ENCODE results near the gene UBXN11. TPM values are rescaled to one million over a fixed set of nuclear protein-coding genes. Genes with fewer than 3 reads are reported as not detected.
"Not testable (repeated sequence)": the region's sequence is repeated elsewhere in the genome, so short reads cannot be mapped to it uniquely, and the experiment has no call there.

UBXN11 gene
- total RNA-seq, 3 donors from 2014 or later: 17.4 to 21.1 (median 19.9) TPM

DNA sequence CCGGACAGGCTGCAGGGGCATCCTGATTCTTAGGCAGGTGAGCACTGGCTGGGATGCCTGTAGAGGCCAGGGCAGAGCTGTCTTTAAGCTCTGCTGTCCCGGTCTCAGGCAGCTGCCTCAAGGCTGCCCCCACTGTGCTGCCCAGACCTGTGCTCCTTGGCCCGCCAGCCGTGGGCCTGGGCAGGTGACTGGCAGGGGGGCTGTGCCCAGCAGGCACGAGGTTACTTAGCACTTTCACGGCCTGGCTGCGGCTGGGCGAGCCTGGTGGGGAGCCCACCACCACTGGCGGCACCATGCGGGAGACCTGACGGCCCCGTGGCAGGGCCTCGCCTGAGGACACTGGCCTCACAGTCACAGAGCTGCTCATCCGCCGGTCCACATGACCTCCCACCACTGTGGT is 39.3 kb upstream of the UBXN11 start:
- Mint-ChIP-seq H3K27me3 (ENCODE audit: low read depth) (no peaks in the 10 kb centered on the region), H3K9me3 (no peaks in the 10 kb centered on the region), H3K36me3 (ENCODE audit: insufficient read depth) (no peaks in the 10 kb centered on the region), H3K4me3 (no peak overlapping the region), H3K4me1 (ENCODE audit: low read depth) (no peaks in the 10 kb centered on the region)
- no peak for ATAC-seq
- DNase-seq: no peak

DNA sequence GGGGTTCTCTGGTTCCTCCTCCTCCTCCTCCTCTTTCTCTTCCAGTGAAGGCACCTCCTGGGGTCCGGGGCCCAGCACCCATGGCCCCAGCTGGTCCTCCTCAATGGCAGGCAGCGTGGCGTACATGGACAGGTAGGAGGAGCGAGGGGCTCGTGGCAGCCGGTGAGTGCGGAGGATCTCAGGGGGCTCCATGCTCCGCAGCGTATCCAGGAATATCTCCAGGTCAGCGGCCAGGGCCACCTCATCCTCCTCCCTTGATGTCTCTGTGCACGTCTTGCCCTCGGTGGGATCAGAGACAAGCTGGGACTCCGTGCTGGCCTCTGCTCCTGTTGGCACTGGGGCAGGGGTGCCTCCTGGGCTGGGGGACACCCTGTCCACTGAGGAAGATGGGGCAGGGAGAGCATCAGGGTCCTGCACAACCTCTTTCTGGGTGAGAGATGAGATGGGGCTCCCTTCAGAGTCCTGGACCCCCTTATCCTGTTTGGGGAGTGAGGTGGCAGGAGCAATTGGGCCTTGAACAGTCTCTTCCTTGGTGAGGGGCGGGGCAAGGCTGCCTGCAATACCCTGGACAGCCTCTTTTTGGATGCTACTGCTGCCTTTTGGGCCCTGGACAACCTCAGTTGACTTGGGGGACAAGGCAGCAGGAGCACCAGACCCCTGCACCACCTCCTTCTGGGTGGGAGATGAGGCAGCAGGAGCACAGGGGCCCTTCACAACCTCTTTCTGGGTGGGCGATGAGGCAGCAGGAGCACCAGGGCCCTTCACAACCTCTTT is 37.9 kb upstream of the UBXN11 start:
- Mint-ChIP-seq H3K4me1 (ENCODE audit: low read depth) (no peaks in the 10 kb centered on the region), H3K4me3 (no peak overlapping the region), H3K9me3 (no peaks in the 10 kb centered on the region), H3K36me3 (ENCODE audit: insufficient read depth) (no peaks in the 10 kb centered on the region), H3K27me3 (ENCODE audit: low read depth) (no peaks in the 10 kb centered on the region)
- DNase-seq (no peak), ATAC-seq (no peak)

DNA sequence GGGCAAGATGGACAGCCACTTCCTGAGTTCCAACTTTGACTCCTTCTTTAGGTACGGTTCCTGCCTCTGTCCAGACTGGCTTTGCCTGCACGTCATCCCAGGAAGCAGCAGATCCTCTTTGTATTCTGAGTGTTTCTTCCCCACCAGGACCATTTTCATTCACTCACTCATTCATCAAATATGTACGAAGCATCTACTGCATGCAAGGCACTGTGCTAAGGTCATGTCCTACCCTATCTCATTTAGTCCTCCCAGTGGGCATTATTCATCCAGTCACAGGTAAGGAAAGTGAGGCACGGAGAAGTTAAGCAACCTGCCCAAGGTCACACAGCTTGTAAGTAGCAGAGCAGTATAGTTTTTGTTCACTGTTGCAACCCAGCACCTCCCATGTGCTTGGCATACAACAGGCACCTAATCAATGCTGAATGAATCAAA is 33.6 kb upstream of the UBXN11 start:
- DNase-seq (no peak), ATAC-seq (no peak)
- no peaks in the 10 kb centered on the region for H3K36me3 Mint-ChIP-seq (ENCODE audit: insufficient read depth)
- peaks cover 7% of the 10 kb centered on the region for H3K4me1 Mint-ChIP-seq (ENCODE audit: low read depth)
- no peaks in the 10 kb centered on the region for H3K27me3 Mint-ChIP-seq (ENCODE audit: low read depth)
- H3K4me3 Mint-ChIP-seq: no peak overlapping the region
- no peaks in the 10 kb centered on the region for H3K9me3 Mint-ChIP-seq

DNA sequence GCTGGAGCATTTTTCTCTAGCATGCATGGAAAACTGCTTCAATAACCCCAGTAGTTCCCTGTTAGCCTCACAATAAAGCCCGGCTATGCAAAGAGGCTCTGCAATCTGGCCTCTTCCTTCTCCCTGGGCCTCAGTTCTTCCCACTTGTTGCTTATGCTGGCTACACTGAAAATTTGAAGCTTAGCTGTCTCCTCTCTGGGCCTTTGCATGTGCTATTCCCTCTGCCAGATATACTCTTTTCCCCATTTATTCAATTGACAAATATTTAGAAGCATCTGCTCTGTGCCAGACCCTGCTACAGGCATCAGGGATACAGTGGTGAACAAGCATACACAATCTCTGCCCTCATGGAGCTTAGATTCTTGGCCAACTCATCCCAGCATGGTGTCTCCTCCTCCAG is 32.2 kb upstream of the UBXN11 start:
- ATAC-seq (no peak), DNase-seq (no peak)
- Mint-ChIP-seq H3K4me1 (ENCODE audit: low read depth) (peaks cover 10% of the 10 kb centered on the region), H3K27me3 (ENCODE audit: low read depth) (no peaks in the 10 kb centered on the region), H3K36me3 (ENCODE audit: insufficient read depth) (no peaks in the 10 kb centered on the region), H3K4me3 (no peak overlapping the region), H3K9me3 (no peaks in the 10 kb centered on the region)

DNA sequence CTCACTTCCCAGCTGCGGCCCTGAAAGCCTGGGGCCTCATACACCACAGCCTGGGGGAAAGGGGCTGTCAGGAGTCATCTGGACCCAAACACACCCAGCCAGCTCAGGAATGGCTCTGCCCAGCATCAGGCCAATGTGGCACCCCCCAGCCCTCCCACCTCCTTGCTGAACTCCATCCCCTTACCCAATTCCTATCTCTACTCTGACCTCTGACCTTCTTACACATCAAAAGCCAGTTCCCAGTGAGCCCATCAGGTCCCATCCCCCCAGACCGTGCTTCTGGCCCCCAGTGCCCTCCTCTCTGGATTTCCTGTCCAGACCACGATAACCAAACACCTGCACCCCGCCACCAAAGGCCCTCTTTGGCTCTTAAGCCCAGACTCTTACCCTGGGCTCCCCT is 31.2 kb upstream of the UBXN11 start:
- ATAC-seq: no peak
- DNase-seq: no peak
- H3K4me1 Mint-ChIP-seq (ENCODE audit: low read depth): peaks cover 10% of the 10 kb centered on the region
- peak overlapping the region; percentile 38 for H3K4me3 Mint-ChIP-seq
- H3K9me3 Mint-ChIP-seq: no peaks in the 10 kb centered on the region
- H3K27me3 Mint-ChIP-seq (ENCODE audit: low read depth): no peaks in the 10 kb centered on the region
- no peaks in the 10 kb centered on the region for H3K36me3 Mint-ChIP-seq (ENCODE audit: insufficient read depth)

DNA sequence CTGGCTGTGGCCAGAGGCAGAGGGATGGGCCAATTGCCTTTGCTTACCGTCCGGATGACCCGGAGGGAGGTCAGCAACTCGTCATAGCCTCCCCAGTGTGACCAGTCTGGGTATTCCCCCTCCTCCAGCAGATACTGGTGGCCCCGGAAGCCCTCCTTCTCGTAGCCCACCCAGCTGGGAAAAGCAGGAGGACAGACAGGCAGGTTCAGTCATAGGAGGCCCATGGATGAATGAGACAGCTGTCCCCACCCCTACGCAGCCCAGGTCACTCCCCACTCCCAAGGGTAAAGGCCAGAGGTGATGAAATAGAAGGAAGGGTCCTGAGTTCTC is 30.7 kb upstream of the UBXN11 start:
- peaks cover 10% of the 10 kb centered on the region for H3K4me1 Mint-ChIP-seq (ENCODE audit: low read depth)
- peak overlapping the region; percentile 54 for H3K4me3 Mint-ChIP-seq
- no peaks in the 10 kb centered on the region for H3K36me3 Mint-ChIP-seq (ENCODE audit: insufficient read depth)
- no peaks in the 10 kb centered on the region for H3K27me3 Mint-ChIP-seq (ENCODE audit: low read depth)
- H3K9me3 Mint-ChIP-seq: no peaks in the 10 kb centered on the region
- ATAC-seq: no peak
- no peak for DNase-seq

DNA sequence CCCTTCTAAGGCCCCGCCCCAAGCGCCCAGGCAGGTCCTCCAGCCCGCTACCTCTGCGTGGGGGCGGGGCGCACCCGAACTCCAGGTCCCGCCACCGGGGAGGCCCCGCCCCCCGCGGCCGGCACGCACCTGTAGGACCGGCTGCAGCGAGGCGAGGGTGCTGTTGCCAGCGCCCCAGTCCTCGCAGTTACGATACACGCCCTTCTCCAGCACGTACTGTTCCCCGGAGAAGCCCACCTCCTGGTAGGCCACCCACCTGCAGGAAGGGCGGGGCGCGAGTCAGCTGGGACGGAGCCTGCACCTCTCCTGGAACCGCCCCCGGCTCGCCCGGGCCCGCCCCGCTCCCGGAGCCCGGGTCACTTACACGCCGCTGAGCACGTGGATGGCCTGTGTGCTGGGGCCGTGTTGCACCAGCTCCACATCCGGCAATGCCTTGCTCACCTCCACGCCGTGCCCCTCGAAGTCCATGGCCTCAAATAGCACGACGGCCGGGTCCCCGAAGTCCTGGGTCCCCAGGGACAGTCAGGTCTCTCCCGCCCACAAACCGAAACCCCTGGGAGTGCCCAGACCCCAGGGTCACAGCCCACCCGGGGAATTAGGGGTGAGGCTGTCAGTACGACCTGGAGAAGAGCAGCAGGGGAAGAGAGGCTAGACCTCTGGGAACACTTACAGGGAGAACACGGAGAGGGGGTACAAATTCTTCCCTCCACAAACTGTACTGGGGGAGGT is 30.2 kb upstream of the UBXN11 start:
- Mint-ChIP-seq H3K4me3 (peak overlapping the region; percentile 86), H3K27me3 (ENCODE audit: low read depth) (no peaks in the 10 kb centered on the region), H3K9me3 (no peaks in the 10 kb centered on the region), H3K4me1 (ENCODE audit: low read depth) (peaks cover 10% of the 10 kb centered on the region), H3K36me3 (ENCODE audit: insufficient read depth) (no peaks in the 10 kb centered on the region)
- ATAC-seq (peak; percentile 92 to 95), DNase-seq (peak; percentile 87)

DNA sequence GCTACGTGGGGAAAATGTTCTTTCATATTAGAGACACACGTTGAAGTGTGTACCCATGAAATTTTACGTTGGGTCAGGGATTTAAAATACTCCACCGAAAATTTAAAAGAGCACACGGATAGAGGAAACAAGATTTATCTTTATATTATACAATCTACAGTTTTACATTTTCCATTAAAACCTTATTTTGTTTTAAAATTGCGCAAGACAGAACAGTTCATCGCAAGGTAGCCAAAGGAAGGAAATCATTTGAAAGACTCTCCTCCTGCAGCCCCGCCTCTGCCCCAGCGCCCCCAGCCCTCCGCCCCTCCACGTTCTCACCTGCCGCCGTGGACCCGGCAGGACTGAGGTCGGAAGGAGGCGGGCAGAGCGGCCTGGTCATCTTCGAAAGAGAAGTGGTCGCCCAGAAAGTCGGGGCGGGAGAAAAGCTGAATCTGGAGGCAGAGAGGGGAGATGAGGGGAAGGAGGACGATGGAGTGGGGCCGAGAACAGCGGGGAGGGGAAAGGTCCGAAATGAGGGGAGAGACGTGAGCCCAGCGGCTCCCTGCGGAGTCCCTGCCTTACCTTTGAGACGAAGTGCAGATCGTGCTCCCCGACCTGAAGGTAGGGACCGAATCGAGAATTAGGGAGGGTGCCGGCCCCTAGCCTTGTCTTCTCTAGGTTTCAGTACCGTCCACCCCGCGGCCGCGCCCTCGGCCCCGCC is 29.5 kb upstream of the UBXN11 start:
- DNase-seq: no peak
- no peaks in the 10 kb centered on the region for H3K9me3 Mint-ChIP-seq

DNA sequence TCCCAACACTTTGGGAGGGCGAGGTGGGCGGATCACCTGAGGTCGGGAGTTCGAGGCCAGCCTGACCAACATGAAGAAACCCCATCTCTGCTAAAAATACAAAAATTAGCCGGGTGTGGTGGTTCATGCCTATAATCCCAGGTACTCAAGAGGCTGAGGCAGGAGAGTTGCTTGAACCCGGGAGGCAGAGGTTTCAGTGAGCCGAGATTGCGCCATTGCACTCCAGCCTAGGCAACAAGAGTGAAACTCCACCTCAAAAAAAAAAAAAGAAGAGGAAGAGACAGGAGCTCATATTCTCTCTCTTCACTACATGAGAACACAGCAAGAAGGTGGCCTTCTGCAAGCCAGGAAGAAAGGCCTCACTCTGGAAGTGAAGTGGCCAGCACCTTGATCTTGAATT is 26.9 kb upstream of the UBXN11 start:
- H3K4me1 Mint-ChIP-seq (ENCODE audit: low read depth); H3K27me3 Mint-ChIP-seq (ENCODE audit: low read depth); H3K36me3 Mint-ChIP-seq (ENCODE audit: insufficient read depth); H3K4me3 Mint-ChIP-seq; ATAC-seq; H3K9me3 Mint-ChIP-seq; DNase-seq: not testable (repeated sequence)

More for the DNA sequence above, 29.5 kb upstream of the UBXN11 start:
- Mint-ChIP-seq H3K4me3 (peak overlapping the region; percentile 86), H3K27me3 (ENCODE audit: low read depth) (no peaks in the 10 kb centered on the region), H3K4me1 (ENCODE audit: low read depth) (peaks cover 10% of the 10 kb centered on the region), H3K36me3 (ENCODE audit: insufficient read depth) (no peaks in the 10 kb centered on the region)
- peak; percentile 7 to 40 for ATAC-seq

DNA sequence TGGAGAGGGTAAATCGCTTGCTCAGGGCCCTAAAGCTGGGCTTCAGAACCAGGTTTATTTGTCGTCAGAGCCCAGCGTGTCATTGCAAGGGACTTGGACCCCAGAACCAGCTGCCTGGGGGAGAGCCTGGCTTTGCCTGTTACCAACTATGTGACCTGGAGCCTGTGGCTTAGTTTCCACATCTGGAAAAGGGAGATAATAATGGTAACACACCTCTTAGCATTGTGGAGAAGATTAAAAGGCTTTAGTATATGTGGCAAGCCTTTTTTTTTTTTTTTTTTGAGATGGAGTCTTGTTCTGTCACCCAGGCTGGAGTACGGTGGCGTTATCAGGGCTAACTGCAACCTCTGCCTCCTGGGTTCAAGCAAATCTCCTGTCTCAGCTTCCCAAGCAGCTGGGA is 23.8 kb upstream of the UBXN11 start:
- DNase-seq: no peak
- Mint-ChIP-seq H3K9me3 (no peaks in the 10 kb centered on the region), H3K4me3 (no peak overlapping the region), H3K27me3 (ENCODE audit: low read depth) (no peaks in the 10 kb centered on the region), H3K4me1 (ENCODE audit: low read depth) (peaks cover 6% of the 10 kb centered on the region), H3K36me3 (ENCODE audit: insufficient read depth) (no peaks in the 10 kb centered on the region)
- ATAC-seq: no peak

DNA sequence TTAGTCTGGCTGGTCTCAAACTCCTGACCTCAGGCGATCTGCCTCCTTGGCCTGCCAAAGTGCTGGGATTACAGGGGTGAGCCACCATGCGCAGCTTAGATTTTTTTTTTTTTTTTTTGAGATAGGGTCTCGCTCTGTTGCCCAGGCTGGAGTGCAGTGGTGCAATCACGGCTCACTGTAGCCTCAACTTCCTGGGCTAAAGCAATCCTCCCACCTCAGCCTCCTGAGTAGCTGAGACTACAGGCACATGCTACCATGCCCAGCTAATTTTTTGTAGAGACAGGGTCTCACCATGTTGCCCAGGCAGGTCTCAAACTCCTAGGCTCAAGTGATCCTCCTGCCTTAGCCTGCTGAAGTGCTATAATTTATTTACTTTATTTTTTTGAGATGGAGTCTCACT is 22.9 kb upstream of the UBXN11 start:
- H3K36me3 Mint-ChIP-seq (ENCODE audit: insufficient read depth); ATAC-seq; H3K27me3 Mint-ChIP-seq (ENCODE audit: low read depth): not testable (repeated sequence)

DNA sequence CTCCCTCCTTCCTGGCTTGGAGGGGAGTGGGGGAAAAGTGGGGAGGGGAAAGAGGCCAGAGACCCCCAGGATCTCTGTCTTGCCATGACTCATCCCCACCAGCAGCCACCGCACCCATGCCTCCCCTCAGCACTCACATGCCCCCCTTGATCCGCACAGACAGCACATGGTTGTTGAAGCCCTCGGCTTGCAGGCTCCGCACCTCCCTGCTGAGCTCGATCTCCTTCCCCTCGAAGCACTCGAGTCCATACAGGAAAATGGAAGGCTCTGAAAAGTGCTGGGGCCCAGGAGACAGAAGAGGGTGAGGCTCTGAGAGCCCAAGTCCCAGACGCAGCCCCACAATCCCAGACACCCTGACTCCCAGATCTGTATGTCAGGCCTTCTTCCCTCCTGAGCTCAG is 22.2 kb upstream of the UBXN11 start:
- H3K27me3 Mint-ChIP-seq (ENCODE audit: low read depth): no peaks in the 10 kb centered on the region
- no peaks in the 10 kb centered on the region for H3K9me3 Mint-ChIP-seq
- ATAC-seq: no peak
- DNase-seq: no peak
- H3K4me3 Mint-ChIP-seq: no peak overlapping the region
- peaks cover 3% of the 10 kb centered on the region for H3K36me3 Mint-ChIP-seq (ENCODE audit: insufficient read depth)
- peaks cover 1% of the 10 kb centered on the region for H3K4me1 Mint-ChIP-seq (ENCODE audit: low read depth)

More for the DNA sequence above, 22.9 kb upstream of the UBXN11 start:
- H3K4me1 Mint-ChIP-seq (ENCODE audit: low read depth); DNase-seq; H3K9me3 Mint-ChIP-seq; H3K4me3 Mint-ChIP-seq: not testable (repeated sequence)

DNA sequence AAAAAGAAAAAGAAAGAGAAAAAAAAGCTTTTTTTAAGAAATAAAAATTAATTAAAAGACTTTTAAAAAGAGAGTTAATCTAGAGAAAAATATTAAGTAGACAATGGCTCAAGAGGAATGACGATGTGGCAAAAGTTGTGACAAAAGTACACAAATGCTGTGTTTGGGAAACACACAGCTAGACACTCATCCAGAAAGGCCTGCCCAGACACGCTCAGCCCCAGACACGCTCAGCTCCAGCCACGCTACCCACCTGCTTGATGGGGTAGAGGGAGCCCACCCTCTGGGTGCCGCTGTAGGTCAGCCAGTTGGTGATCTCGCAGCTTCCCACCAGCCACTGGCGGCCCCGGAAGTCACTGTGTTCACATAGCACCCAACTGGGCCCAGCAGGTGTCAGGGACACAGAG is 21.5 kb upstream of the UBXN11 start:
- Mint-ChIP-seq H3K27me3 (ENCODE audit: low read depth) (no peaks in the 10 kb centered on the region), H3K4me3 (no peak overlapping the region), H3K4me1 (ENCODE audit: low read depth) (peaks cover 5% of the 10 kb centered on the region), H3K9me3 (no peaks in the 10 kb centered on the region), H3K36me3 (ENCODE audit: insufficient read depth) (peaks cover 3% of the 10 kb centered on the region)
- ATAC-seq (no peak), DNase-seq (no peak)

DNA sequence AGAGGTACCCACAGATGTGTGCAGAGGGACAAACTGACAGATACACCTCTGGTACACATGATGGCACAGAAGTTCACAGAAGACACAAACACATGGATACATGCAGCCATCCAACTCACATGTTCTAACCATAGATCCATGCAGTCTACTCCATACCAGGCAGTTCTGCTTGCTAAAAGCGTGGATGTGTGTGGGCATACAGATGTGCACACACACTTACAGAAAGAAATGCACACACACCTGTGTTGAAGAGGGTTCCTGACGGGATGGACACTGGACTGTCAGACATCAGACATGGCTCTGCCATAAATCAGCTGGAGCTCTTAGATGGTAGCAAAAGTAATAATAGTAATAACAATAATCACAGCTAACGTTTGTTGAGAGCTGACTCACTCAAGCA is 18.1 kb upstream of the UBXN11 start:
- Mint-ChIP-seq H3K36me3 (ENCODE audit: insufficient read depth) (peaks cover 12% of the 10 kb centered on the region), H3K4me3 (no peak overlapping the region), H3K27me3 (ENCODE audit: low read depth) (no peaks in the 10 kb centered on the region), H3K9me3 (no peaks in the 10 kb centered on the region), H3K4me1 (ENCODE audit: low read depth) (peaks cover 35% of the 10 kb centered on the region)
- ATAC-seq (no peak), DNase-seq (no peak)

DNA sequence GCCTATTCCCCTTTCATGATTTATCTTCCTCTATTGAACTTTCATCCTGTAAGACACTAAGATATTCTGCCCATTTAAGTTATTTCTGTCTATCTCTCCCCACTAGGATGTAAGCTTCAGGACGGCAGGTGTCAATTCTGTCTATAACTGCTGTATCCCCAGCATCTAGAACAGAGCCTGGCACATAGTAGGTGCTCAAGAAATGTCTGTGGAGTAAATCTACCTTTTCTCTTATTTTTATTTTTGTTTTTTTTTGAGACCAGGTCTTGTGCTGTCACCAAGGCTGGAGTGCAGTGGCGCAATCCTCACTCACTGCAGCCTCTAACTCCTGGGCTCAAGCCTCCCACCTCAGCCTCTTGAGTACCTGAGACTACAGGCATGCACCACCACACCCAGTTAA is 16.9 kb upstream of the UBXN11 start:
- H3K4me1 Mint-ChIP-seq (ENCODE audit: low read depth): peaks cover 43% of the 10 kb centered on the region
- ATAC-seq: no peak
- H3K27me3 Mint-ChIP-seq (ENCODE audit: low read depth): no peaks in the 10 kb centered on the region
- H3K36me3 Mint-ChIP-seq (ENCODE audit: insufficient read depth): peaks cover 14% of the 10 kb centered on the region
- no peaks in the 10 kb centered on the region for H3K9me3 Mint-ChIP-seq
- DNase-seq: no peak
- no peak overlapping the region for H3K4me3 Mint-ChIP-seq
